Activated T-cell treated with anti-CD3 and anti-CD28 coated beads, Interleukin-2, amount 50 U/mL, for 24 hours (primary cell): ENCODE measurements around the gene GDPGP1.

Source experiments
- DNase-seq: peaks from one replicate; pipeline ENCODE4 v3.0.0-alpha.2; 2020
- H3K27ac Mint-ChIP-seq: 2 replicates; pipeline ENCODE4 v1.8.0; 2020; ENCODE audit warnings: mild to moderate bottlenecking, mixed read lengths
- H3K27me3 Mint-ChIP-seq: 2 replicates; pipeline ENCODE4 v1.8.0; 2020; ENCODE audit warnings: mixed read lengths
- H3K36me3 Mint-ChIP-seq: 2 replicates; pipeline ENCODE4 v1.8.0; 2020; ENCODE audit warnings: low read depth, mixed read lengths
- H3K4me1 Mint-ChIP-seq: 2 replicates; pipeline ENCODE4 v1.8.0; 2020; ENCODE audit warnings: low read depth, mixed read lengths
- H3K4me3 Mint-ChIP-seq: 2 replicates; pipeline ENCODE4 v1.8.0; 2020; ENCODE audit warnings: mild to moderate bottlenecking, moderate library complexity, mixed read lengths
- H3K9me3 Mint-ChIP-seq: 2 replicates; pipeline ENCODE4 v1.8.0; 2020; ENCODE audit warnings: mixed read lengths

The GDPGP1 gene

GRCh38 chr15:90200534-90201129 lies 33.4 kb upstream of the GDPGP1 start:
- Mint-ChIP-seq H3K27ac (peak overlapping the region; percentile 70), H3K4me1 (peaks cover 16% of the 10 kb centered on the region), H3K4me3 (peak overlapping the region; percentile 79), H3K9me3 (no peaks in the 10 kb centered on the region), H3K36me3 (no peaks in the 10 kb centered on the region), H3K27me3 (no peaks in the 10 kb centered on the region)
- DNase-seq: no peak

- Mint-ChIP-seq H3K27me3 (no peaks in the 10 kb centered on the region), H3K27ac (peak within 1 kb of the TSS; percentile 70), H3K36me3 (no peaks in the 10 kb centered on the region), H3K4me3 (peak within 1 kb of the TSS; percentile 79), H3K4me1 (peaks cover 16% of the 10 kb centered on the region), H3K9me3 (no peaks in the 10 kb centered on the region)
- peak; percentile 84 for DNase-seq
Observed at GRCh38 chr15:90201130-90201943, 32.7 kb upstream of the GDPGP1 start, which contains the start of gene SEMA4B. TSS of gene SEMA4B (plus strand) at chr15:90201330. CDS start at chr15:90201579, 249 bp downstream.

- Mint-ChIP-seq H3K4me3 (peak overlapping the region; percentile 79), H3K36me3 (no peaks in the 10 kb centered on the region), H3K27ac (peak overlapping the region; percentile 44), H3K27me3 (no peaks in the 10 kb centered on the region), H3K9me3 (no peaks in the 10 kb centered on the region), H3K4me1 (peaks cover 20% of the 10 kb centered on the region)
- DNase-seq: no peak
Observed at GRCh38 chr15:90201944-90202375, 32.0 kb upstream of the GDPGP1 start.

GRCh38 chr15:90202929-90203328 lies 31.1 kb upstream of the GDPGP1 start:
- no peaks in the 10 kb centered on the region for H3K9me3 Mint-ChIP-seq
- H3K27me3 Mint-ChIP-seq: no peaks in the 10 kb centered on the region
- H3K36me3 Mint-ChIP-seq: no peaks in the 10 kb centered on the region
- H3K4me3 Mint-ChIP-seq: peak overlapping the region; percentile 79
- no peak for DNase-seq
- no peak overlapping the region for H3K27ac Mint-ChIP-seq
- H3K4me1 Mint-ChIP-seq: peaks cover 20% of the 10 kb centered on the region

DNA sequence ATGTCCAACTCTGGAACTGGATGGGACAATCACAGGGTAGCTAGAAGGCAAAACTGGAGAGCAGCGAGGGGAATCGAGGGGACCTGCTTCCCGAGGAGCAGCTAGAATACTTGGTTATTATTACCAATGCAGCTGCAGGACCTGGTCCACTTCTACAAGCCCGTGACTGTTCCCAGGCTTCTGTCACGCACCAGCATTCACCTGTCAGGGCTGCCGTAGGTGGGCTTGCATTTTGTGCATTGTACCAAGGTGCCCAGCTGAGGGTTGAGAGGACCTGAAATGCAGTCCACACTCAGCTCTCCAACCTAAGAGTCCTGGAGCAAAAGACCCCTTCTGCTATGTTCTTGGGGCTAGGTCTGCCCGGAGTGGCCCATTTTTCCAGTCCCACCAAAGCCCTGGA lies 30.5 kb upstream of the GDPGP1 start:
- Mint-ChIP-seq H3K4me1 (peaks cover 20% of the 10 kb centered on the region), H3K27ac (no peak overlapping the region), H3K4me3 (no peak overlapping the region), H3K9me3 (no peaks in the 10 kb centered on the region), H3K27me3 (no peaks in the 10 kb centered on the region), H3K36me3 (no peaks in the 10 kb centered on the region)
- no peak for DNase-seq

DNA sequence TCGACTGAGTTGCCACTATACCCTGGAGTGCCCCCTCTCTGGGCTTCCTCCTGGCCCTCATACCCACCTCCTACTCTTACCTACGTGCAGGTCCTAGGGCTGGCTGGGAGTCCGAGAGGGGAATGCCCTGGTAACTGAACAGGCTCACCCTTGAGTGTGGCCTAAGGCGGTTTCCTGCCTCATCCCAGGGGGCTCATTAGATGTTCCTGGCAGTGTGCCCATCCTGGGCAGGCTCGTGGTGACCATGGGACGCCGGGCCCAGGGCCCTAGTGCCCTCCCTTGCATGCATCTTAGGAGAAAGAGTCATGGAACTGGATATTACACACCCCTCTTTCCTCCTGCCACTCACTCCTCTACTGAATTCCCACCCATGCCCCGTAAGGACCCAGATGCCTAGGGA lies 30.1 kb upstream of the GDPGP1 start:
- H3K27ac Mint-ChIP-seq: no peak overlapping the region
- no peaks in the 10 kb centered on the region for H3K27me3 Mint-ChIP-seq
- no peak overlapping the region for H3K4me3 Mint-ChIP-seq
- no peaks in the 10 kb centered on the region for H3K9me3 Mint-ChIP-seq
- no peak for DNase-seq
- H3K4me1 Mint-ChIP-seq: peaks cover 20% of the 10 kb centered on the region
- H3K36me3 Mint-ChIP-seq: no peaks in the 10 kb centered on the region

DNA sequence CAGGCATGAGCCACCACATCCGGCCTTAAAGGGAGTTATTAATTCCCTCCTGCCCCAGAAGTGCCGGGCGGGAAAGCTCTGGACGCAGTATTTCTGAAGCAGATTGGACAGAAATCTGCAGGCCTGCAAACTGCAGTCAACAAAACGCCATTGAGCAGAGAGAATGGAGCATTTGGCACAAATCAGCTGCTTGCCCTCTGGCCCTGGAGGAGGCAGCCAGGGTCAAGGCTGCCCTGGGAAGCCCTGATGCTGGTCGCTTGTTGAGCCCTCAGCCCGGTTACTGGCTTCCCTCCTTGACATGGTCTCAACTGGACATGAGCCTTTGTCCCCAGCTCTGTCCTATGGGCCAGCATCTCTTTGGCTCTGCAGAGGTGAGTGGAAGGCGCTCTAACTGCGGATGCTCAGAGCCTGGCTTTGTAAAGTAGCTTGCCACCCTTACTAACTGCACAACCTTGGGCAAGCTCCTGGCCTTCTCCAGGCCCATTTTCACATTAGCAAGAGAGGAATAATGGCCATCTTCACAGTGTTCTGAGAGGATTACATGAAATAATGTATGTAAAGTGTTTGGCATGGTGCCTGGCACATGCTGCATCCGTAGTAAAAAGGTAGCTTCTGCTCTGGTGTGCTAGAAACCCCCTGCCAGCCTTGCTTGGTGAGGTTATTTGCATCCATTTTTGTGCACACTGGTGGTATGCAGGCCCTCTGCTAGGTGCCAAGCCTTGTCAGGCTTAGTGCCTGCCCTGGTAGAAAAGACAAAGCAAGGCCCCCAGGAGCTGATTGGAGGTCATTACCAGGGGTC lies 28.8 kb upstream of the GDPGP1 start:
- Mint-ChIP-seq H3K4me1 (peaks cover 32% of the 10 kb centered on the region), H3K9me3 (no peaks in the 10 kb centered on the region), H3K36me3 (peaks cover 5% of the 10 kb centered on the region), H3K27me3 (no peaks in the 10 kb centered on the region), H3K27ac (no peak overlapping the region), H3K4me3 (no peak overlapping the region)
- DNase-seq: no peak

DNA sequence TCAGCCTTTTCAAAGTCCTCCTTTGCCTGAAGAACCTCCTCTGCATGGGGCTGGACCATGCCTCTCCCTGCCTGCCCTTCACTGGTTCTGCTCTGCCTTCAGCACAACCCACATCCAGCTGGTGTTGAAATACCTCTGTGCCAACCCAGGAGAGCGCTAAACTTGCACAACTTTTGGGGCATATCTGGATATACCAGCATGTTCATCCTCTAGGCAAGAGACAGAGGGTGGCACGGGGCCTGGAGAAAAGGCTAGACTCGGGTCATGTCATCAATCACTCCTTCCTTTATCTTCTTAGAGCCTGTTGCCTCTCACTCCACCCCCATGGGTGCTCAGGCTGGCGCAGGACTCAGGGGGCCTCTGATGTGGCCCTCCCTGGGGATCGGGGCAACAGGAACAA lies 28.1 kb upstream of the GDPGP1 start:
- peaks cover 33% of the 10 kb centered on the region for H3K4me1 Mint-ChIP-seq
- H3K36me3 Mint-ChIP-seq: peaks cover 5% of the 10 kb centered on the region

GRCh38 chr15:90207252-90207651 lies 26.8 kb upstream of the GDPGP1 start:
- peaks cover 38% of the 10 kb centered on the region for H3K4me1 Mint-ChIP-seq
- H3K36me3 Mint-ChIP-seq: peaks cover 5% of the 10 kb centered on the region
- no peaks in the 10 kb centered on the region for H3K27me3 Mint-ChIP-seq
- DNase-seq: no peak
- H3K27ac Mint-ChIP-seq: no peak overlapping the region
- H3K9me3 Mint-ChIP-seq: no peaks in the 10 kb centered on the region
- H3K4me3 Mint-ChIP-seq: no peak overlapping the region

More for the DNA sequence above, 28.1 kb upstream of the GDPGP1 start:
- no peak for DNase-seq
- Mint-ChIP-seq H3K4me3 (no peak overlapping the region), H3K9me3 (no peaks in the 10 kb centered on the region), H3K27me3 (no peaks in the 10 kb centered on the region), H3K27ac (no peak overlapping the region)

DNA sequence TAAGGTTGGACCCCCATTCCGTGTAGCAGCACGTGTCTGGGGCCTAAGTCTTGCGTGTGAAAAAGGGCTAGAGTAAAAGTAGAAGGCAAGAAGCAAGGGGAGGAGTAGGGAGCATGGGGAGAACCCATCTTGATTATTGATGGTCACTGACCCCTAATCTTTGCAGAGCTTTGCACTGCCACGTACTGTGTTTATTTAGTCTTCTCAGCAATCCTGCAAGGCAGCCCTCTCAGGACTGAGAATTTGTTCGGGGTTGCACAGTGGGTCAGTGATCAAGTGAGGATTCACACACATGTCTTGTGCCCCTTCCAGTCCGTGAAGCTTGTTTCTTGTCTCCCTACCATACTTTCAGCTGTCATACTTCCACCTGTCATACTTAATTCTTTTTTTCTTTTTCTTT lies 25.7 kb upstream of the GDPGP1 start:
- H3K27ac Mint-ChIP-seq: no peak overlapping the region
- H3K9me3 Mint-ChIP-seq: no peaks in the 10 kb centered on the region
- H3K27me3 Mint-ChIP-seq: no peaks in the 10 kb centered on the region
- peaks cover 5% of the 10 kb centered on the region for H3K36me3 Mint-ChIP-seq
- H3K4me1 Mint-ChIP-seq: peaks cover 31% of the 10 kb centered on the region
- H3K4me3 Mint-ChIP-seq: no peak overlapping the region
- DNase-seq: no peak

- no peak for DNase-seq
- Mint-ChIP-seq H3K27me3 (no peaks in the 10 kb centered on the region), H3K4me1 (peaks cover 35% of the 10 kb centered on the region), H3K9me3 (no peaks in the 10 kb centered on the region), H3K4me3 (no peak overlapping the region), H3K36me3 (peaks cover 5% of the 10 kb centered on the region), H3K27ac (peak overlapping the region; percentile 39)
Observed at GRCh38 chr15:90209591-90209990, 24.4 kb upstream of the GDPGP1 start.

GRCh38 chr15:90210593-90210992 lies 23.4 kb upstream of the GDPGP1 start:
- no peaks in the 10 kb centered on the region for H3K9me3 Mint-ChIP-seq
- H3K36me3 Mint-ChIP-seq: peaks cover 5% of the 10 kb centered on the region
- no peak for DNase-seq
- no peak overlapping the region for H3K4me3 Mint-ChIP-seq
- no peak overlapping the region for H3K27ac Mint-ChIP-seq
- H3K27me3 Mint-ChIP-seq: no peaks in the 10 kb centered on the region
- H3K4me1 Mint-ChIP-seq: peaks cover 35% of the 10 kb centered on the region

- DNase-seq: no peak
- H3K4me1 Mint-ChIP-seq: peaks cover 35% of the 10 kb centered on the region
- no peak overlapping the region for H3K4me3 Mint-ChIP-seq
- H3K27ac Mint-ChIP-seq: no peak overlapping the region
- H3K27me3 Mint-ChIP-seq: no peaks in the 10 kb centered on the region
- H3K9me3 Mint-ChIP-seq: no peaks in the 10 kb centered on the region
- H3K36me3 Mint-ChIP-seq: peaks cover 5% of the 10 kb centered on the region
Observed at GRCh38 chr15:90211009-90211408, 23.0 kb upstream of the GDPGP1 start.

DNA sequence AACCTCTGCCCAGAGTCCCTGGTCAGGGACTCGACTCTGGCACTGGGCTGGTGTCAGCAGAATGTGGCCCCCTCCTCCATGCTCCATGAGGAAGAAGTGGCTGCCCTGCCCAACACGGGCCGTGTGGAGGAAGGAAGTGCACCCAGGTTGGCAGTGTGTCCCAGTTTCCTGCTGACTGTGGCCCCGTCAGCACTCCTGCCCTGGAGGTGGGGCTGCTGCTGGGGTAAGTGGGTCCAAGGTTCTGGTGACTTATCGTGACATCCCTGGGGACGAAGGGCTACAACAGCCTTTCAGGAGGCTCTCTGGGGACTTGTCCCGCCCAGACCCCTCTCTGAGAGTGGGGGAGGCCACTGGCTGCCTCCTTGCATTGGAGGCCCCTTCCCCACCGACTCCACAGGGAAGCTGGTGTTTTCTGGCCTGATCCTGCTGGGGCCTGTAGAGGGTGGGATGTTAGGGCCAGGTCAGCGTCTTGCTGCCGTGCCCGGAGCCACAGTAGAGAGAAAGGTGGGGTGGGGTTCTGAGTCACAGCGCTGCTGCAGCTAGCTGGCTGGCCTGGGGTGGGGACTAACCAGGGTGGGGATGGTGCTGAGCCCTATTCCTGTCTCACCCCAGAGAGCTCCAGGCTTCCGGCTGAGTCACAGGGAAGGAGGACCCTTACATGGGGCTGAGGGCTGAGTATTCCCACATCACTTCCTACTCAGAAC lies 22.4 kb upstream of the GDPGP1 start:
- H3K27ac Mint-ChIP-seq: no peak overlapping the region
- DNase-seq: no peak
- peaks cover 34% of the 10 kb centered on the region for H3K4me1 Mint-ChIP-seq
- H3K36me3 Mint-ChIP-seq: peaks cover 5% of the 10 kb centered on the region
- no peaks in the 10 kb centered on the region for H3K27me3 Mint-ChIP-seq
- no peaks in the 10 kb centered on the region for H3K9me3 Mint-ChIP-seq
- no peak overlapping the region for H3K4me3 Mint-ChIP-seq
